GM19240 (cell line): Measurements from ENCODE around the gene NCAPG2.
"Not testable (repeated sequence)": the region's sequence is repeated elsewhere in the genome, so short reads cannot be mapped to it uniquely, and the experiment has no call there.

Experiments used
- DNase-seq: peaks from one replicate; pipeline ENCODE4 v3.0.0; 2011; ENCODE audit warnings: low spot score; ENCODE audit not compliant: insufficient read length

The NCAPG2 gene

GRCh38 chr7:158638001-158638400, 66.6 kb downstream of the NCAPG2 start:
- DNase-seq: no peak

DNA sequence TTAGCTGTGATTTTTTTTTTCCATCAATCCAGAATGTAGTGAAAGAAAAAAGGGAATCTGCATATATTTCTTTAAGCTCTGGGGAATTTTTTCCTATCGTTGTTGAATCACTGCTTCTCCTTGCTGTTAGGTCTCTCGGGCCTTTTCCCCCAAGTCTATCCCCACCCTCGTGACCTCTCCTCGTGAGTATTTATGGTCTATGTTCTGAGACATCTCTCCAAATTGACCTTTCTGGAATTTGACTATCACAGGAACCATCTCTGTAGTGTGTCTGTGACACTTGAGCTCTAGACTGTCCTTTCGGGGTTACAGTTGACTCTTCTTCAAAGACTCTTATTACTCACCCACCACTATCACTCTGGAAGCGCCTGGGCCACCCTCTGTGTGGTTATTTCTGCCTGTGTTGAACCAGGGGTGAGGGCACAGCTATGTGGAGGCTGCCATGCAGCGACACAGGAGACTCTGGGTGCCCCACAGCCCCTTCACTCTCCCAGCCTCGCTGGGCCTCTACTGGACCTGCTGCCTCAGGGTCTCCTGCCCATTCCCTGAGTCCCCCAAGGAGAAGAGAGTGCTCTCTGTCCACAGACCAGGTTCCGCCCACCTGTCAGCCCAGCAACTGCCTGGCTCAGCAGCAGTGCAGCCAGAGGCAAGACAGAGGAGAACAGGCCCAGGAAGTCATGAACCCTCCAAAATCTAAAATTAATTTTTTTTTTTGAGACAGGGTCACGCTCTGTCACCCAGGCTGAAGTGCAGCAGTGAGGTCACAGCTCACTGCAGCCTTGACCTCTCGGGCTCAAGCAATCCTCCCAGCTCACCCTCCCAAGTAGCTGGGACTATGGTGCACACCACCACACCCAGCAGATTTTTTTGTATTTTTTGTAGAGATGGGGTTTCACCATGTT, 71.3 kb downstream of the NCAPG2 start:
- DNase-seq: no peak

- DNase-seq: no peak
Measured at GRCh38 chr7:158631574-158632195, 72.9 kb downstream of the NCAPG2 start.

- DNase-seq: not testable (repeated sequence)
Measured at GRCh38 chr7:158626289-158626688, 78.3 kb downstream of the NCAPG2 start.

DNA sequence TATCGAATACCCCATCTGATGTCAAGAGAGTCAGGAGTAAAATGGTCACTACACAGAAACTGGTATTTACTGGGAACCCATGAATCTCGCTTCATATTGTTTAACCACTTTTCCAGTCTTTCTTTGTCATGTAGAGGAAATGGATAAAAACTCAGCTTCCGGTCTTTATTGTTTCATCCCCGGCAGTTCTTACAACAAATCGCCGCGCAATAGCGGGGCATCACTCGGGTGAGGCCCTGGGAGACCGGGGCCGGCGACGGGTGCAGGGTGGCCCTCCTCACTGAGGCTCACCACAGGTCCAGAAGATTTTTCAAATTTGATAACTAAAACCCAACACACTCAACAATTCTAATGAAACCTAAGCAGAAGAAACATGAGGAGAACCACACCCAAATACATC, 81.4 kb downstream of the NCAPG2 start:
- DNase-seq: no peak

- DNase-seq: no peak
Measured at GRCh38 chr7:158620839-158621441, 83.7 kb downstream of the NCAPG2 start.

DNA sequence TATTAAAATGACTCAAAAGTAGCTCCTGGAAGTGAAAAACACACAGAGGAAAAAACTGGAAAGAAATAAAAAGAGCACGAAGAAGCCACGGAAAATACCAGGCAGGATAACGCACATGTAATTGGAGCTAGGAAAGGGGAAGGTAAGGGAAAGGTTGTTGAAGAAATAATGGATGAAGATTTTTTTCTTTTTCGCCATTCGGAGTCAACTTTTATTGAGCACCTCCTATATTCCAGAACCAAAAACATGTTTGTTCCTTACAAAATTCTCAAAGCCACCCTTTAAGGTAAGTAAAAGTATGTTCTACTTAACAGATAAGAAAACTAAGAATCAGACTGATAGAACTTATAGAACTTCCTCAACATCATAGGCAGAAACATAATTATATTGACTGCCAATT, 84.2 kb downstream of the NCAPG2 start:
- no peak for DNase-seq

DNA sequence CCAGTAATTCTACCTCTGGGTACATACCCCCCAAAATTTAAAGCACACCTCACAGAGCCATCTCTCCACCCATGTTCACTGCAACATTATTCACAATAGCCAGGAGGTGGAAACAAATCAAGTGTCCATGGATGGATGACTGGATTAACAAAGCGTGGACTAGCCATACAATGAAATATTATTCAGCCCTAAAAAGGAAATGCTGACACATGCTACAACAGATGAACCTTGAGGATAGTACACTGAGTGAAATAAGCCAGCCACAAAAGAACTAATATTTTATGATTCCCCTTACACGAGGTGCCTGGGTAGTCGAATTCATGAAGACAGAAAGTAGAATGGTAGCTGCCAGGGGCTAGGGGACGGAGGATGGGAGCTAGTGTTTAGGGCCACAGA, 85.9 kb downstream of the NCAPG2 start:
- no peak for DNase-seq

GRCh38 chr7:158617737-158618128, 86.9 kb downstream of the NCAPG2 start:
- no peak for DNase-seq

DNA sequence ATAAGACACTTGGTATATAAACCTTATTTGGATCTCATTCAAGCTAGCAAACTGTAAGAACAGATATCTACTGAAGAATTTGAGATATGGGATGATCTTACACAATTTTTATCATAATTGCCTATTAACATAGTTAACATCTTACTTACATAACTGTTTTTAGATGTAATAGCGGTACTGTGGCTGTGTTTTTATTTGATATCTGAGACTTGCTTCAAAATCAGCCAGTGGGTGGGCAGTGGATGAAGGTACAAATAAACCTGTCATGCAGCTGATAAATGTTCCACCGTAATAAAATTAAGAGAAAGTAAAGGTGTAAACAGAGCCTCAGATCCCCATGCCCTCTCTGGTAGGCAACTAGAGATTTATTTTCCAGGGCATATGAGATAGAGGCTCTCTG, 88.6 kb downstream of the NCAPG2 start:
- no peak for DNase-seq

- DNase-seq: no peak
Measured at GRCh38 chr7:158614700-158615099, 89.9 kb downstream of the NCAPG2 start.

DNA sequence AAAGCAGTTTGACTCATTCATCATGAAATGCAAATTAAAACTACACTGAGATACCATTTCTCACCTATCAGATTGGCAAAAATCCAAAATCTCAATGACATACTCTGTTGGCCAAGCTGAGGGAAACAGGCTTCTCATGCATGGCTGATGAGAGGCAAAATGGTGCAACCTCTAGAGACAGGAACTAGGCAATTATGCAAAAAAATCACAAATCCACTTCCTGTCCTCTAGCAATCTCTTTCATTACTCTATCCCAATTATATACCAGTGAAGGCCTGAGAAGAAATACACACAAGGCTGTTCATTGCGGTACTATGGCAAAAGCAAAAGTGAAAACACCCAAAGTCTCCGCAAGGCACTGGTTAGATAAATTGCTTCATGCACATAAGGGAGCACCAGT, 91.1 kb downstream of the NCAPG2 start:
- DNase-seq: no peak

DNA sequence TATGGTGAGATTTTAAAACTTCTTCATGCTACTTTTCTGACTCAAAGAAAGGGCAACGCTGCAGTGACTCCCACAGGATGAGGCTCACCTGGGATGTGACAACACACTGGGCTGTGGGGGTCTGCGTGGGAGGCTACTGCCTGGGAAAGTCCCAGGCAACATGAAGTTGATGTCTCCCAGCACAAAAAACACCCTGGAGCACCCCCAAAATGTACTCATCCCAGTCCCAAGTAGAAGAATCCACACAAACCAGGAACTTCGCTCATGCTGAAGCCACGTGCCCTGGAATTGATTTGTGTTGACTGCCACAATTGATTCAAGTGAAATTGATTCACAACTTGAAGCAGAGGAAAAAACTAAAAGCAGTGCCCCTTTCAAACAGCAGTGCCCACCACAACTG, 92.1 kb downstream of the NCAPG2 start:
- no peak for DNase-seq

DNA sequence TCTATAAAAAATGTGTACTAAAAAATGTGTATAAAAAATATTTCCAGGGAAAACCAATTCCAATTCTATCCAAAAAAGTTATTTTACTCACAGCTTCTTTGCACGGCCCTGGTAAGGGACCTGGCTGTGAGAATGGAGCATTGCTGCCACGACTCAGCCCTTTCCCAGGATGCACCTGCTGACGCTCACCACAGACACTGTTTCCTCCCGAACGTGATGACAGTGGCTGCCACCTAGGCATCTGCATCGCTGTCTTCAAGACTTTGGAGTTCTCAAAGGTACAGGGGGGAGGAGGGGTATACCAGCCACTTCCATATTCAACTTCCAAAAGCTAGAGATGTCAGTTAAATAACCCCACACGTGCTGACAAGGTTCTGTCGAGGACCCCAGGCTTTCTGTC, 93.1 kb downstream of the NCAPG2 start:
- DNase-seq: no peak

DNA sequence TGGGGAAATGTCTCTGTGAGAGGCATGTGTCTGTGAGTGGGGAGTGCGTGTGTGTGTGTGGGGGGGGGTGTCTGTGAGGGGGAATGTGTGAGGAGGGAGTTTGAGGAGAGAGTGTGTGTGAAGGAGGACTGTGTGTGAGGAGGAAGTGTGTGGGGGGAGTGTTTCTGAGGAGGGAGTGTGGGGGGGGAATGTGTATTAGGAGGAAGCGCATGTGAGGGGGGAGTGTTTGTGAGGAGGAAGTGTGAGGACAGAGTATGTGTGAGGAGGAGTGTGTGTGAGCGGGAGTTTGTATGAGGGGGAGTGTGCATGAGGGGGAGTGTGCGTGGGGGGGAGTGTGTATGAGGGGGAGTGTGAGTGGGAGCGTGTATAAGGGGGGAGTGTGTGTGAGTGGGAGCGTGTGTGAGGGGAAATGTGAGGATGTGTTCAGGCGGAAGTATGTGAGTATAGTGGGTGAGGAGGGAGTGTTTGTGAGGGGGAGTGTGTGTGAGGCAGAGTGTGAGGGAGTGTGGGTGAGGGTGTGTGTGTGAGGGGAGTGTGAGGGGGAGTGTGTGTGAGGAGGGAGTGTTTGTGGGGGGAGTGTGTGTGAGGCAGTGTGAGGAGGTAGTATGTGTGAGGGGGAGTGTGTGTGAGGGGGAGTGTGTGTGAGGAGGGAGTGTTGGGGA, 95.2 kb downstream of the NCAPG2 start:
- DNase-seq: no peak

DNA sequence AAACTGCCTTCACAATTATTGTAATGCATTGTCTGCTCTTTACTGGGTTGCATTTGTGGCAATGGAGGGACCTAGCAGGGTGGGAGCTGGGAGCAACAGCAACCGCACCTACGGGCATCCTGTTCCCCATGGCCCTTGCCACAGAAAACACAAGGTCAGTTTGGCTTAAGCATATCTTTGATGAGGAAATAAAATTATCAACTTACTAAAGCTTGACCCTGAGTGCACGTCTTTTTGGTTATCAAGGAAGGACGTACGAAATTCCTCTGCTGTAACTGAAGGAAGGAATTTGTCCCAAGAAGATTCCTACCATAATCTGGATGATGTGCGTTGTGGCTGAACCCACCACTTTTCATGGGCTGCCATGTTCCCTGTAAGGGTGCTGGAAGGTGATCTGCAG, 97.0 kb downstream of the NCAPG2 start:
- no peak for DNase-seq

DNA sequence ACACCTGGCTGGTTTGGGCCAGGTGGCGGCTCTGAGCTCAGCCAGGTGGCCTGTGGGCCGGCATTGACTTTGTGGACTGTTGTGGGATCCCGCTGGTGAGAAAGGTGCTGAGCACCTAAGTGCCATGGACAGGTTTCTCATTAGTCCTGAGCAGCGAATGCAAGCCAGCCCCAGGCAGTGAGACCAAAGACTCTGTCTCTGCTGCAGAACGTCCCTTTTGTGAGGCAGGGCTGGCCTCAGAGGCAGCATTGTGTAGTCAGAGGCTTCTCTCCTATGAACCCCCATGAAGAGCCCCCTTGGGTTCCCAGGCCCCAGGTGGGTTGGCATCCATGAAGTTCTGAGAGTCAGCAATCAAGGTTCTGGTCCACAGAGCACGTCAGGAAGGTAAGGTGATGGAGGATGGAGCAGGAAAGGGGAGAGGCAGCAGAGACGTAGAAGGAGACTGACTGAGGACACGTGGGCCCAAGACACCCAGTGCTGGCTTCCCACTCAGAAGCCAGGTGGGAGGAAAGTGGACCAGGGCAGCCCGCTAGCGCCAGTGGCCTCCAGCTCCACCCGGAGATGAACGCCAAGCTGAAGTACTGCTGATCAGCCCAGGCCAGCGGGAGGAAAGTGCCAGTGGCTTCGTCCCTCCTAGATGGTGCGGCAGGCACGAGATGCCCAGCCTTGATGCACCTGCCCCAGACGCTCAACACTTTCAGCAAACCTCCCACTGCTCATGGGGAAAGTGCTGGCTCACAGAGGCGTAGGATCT, 97.8 kb downstream of the NCAPG2 start:
- no peak for DNase-seq

- no peak for DNase-seq
Measured at GRCh38 chr7:158606129-158606528, 98.5 kb downstream of the NCAPG2 start.

GRCh38 chr7:158603773-158604755, 100.5 kb downstream of the NCAPG2 start:
- DNase-seq: no peak
